HPDE6-E6E7 (cell line): ENCODE data around the gene RFPL2.

ENCODE experiments used
- DNase-seq: peaks from one replicate; pipeline ENCODE4 v3.0.0; 2011; ENCODE audit warnings: missing footprints; ENCODE audit errors: extremely low spot score

Gene RFPL2

GRCh38 chr22:32204856-32205722 is at the start of gene RFPL2:
Gene RFPL2, minus strand, starts transcription at chr22:32205073. Its CDS starts 2,622 bp downstream, at chr22:32202451.
- no peak for DNase-seq

GRCh38 chr22:32249231-32249630 is 44.4 kb upstream of the RFPL2 start:
- no peak for DNase-seq

GRCh38 chr22:32248276-32248675 is 43.4 kb upstream of the RFPL2 start:
- no peak for DNase-seq

- DNase-seq: no peak
Observed at GRCh38 chr22:32246166-32246565, 41.3 kb upstream of the RFPL2 start.

GRCh38 chr22:32245042-32245441 is 40.2 kb upstream of the RFPL2 start:
- DNase-seq: no peak

- no peak for DNase-seq
Observed at GRCh38 chr22:32244547-32244946, 39.7 kb upstream of the RFPL2 start.

- no peak for DNase-seq
Observed at GRCh38 chr22:32240461-32240860, 35.6 kb upstream of the RFPL2 start.

- no peak for DNase-seq
Observed at GRCh38 chr22:32237906-32238305, 33.0 kb upstream of the RFPL2 start.

GRCh38 chr22:32236970-32237369 is 32.1 kb upstream of the RFPL2 start:
- DNase-seq: no peak

- no peak for DNase-seq
Observed at GRCh38 chr22:32233091-32233490, 28.2 kb upstream of the RFPL2 start.

- DNase-seq: no peak
Observed at GRCh38 chr22:32232191-32232830, 27.4 kb upstream of the RFPL2 start.

GRCh38 chr22:32226326-32227104 is 21.6 kb upstream of the RFPL2 start:
- no peak for DNase-seq

- no peak for DNase-seq
Observed at GRCh38 chr22:32222991-32223390, 18.1 kb upstream of the RFPL2 start.

GRCh38 chr22:32219026-32219425 is 14.2 kb upstream of the RFPL2 start:
- no peak for DNase-seq

- DNase-seq: no peak
Observed at GRCh38 chr22:32218470-32218869, 13.6 kb upstream of the RFPL2 start.

- DNase-seq: no peak
Observed at GRCh38 chr22:32217465-32217864, 12.6 kb upstream of the RFPL2 start.

GRCh38 chr22:32216911-32217310 is 12.0 kb upstream of the RFPL2 start:
- no peak for DNase-seq

GRCh38 chr22:32211011-32211410 is 6.1 kb upstream of the RFPL2 start:
- DNase-seq: no peak

GRCh38 chr22:32208681-32209080 is 3.8 kb upstream of the RFPL2 start:
- DNase-seq: no peak

GRCh38 chr22:32207971-32208480 is 3.2 kb upstream of the RFPL2 start:
- no peak for DNase-seq

GRCh38 chr22:32206774-32207758 is 2.2 kb upstream of the RFPL2 start:
- DNase-seq: no peak
